MCF 10A (cell line): ENCODE data around the gene ZSCAN12. TPM values are rescaled to one million over a fixed set of nuclear protein-coding genes. Genes with fewer than 3 reads are reported as not detected.

Experiments used
- BruUV-seq: library from RNA; stranded (reverse); fragments of 400-500 nt; replicated peaks from 2 replicates; lab custom pipeline; 2021; lab: Mats Ljungman, UMichigan
- CTCF ChIA-PET: fragments of 300-600 bp; sonication (Branson Sonifier 250); formaldehyde crosslinking; extraction: SDS; loops from one replicate; lab custom pipeline; 2021; ENCODE audit warnings: antibody characterized with exemption, inconsistent platforms; lab: Yijun Ruan, JAX
- POLR2A ChIA-PET: fragments of 300-600, 350-650 bp; sonication (Branson Sonifier 250); formaldehyde crosslinking; extraction: SDS; loops from one replicate; lab custom pipeline; 2020; ENCODE audit warnings: antibody characterized with exemption, inconsistent platforms; lab: Yijun Ruan, JAX
- DNase-seq: peaks from one replicate; pipeline ENCODE4 v3.0.0-alpha.2; 2018; ENCODE audit not compliant: unreplicated experiment
- H3K27ac Mint-ChIP-seq: one replicate; pipeline ENCODE4 v1.8.0; 2022; ENCODE audit warnings: mild to moderate bottlenecking, low read depth, mixed read lengths; ENCODE audit not compliant: unreplicated experiment
- H3K27me3 Mint-ChIP-seq: one replicate; pipeline ENCODE4 v1.8.0; 2022; ENCODE audit warnings: mixed read lengths; ENCODE audit not compliant: insufficient read depth, unreplicated experiment
- H3K36me3 Mint-ChIP-seq: one replicate; pipeline ENCODE4 v1.8.0; 2022; ENCODE audit warnings: mild to moderate bottlenecking, moderate library complexity, mixed read lengths; ENCODE audit not compliant: insufficient read depth, unreplicated experiment
- H3K4me1 Mint-ChIP-seq: one replicate; pipeline ENCODE4 v1.8.0; 2022; ENCODE audit warnings: mixed read lengths; ENCODE audit not compliant: insufficient read depth, unreplicated experiment
- H3K4me3 Mint-ChIP-seq: one replicate; pipeline ENCODE4 v1.8.0; 2022; ENCODE audit warnings: mild to moderate bottlenecking, moderate library complexity, mixed read lengths; ENCODE audit not compliant: unreplicated experiment
- H3K9me3 Mint-ChIP-seq: one replicate; pipeline ENCODE4 v1.8.0; 2022; ENCODE audit warnings: mixed read lengths; ENCODE audit not compliant: unreplicated experiment
- intact Hi-C: fragments of 100-400 bp; cut with micrococcal nuclease; formaldehyde crosslinking; loops from 2 replicates; pipeline ENCODE4 v1.14.1; 2022
- total RNA-seq: library from RNA; stranded (reverse); gene quantifications from 2 replicates; pipeline ENCODE4 v1.2.3, GENCODE V29; 2022
- TF ChIP-seq, protein P1 (sequence below): fragments of 200-600 bp; IDR thresholded peaks from one replicate; pipeline ENCODE4 v1.8.0; 2022; ENCODE audit warnings: antibody characterized with exemption, mild to moderate bottlenecking; ENCODE audit not compliant: unreplicated experiment

The ZSCAN12 gene
- total RNA-seq, 1 experiment from 2014 or later, result 4.4 TPM

DNA sequence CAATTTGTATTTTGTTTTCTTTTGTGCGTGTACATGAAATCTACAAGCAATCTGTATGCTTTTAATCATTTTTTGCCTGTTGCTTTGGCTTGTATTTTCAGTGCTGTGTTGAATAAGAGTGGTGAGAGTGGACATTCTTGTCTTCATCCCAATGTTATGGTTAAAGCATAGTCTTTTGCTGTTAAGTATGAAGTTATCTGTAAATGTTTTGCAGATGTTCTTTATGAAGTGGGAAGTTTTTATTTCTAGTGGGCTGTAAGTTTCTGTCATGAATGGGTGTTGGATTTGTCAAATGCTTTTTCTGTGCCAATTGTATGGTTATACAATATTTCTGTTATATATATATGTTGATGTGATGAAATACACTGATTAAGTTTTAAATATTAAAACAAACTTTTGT lies 25.6 kb downstream of the ZSCAN12 start:
- POLR2A ChIA-PET, result no interaction called here
- no peak for DNase-seq
- TF ChIP-seq, protein P1, sequence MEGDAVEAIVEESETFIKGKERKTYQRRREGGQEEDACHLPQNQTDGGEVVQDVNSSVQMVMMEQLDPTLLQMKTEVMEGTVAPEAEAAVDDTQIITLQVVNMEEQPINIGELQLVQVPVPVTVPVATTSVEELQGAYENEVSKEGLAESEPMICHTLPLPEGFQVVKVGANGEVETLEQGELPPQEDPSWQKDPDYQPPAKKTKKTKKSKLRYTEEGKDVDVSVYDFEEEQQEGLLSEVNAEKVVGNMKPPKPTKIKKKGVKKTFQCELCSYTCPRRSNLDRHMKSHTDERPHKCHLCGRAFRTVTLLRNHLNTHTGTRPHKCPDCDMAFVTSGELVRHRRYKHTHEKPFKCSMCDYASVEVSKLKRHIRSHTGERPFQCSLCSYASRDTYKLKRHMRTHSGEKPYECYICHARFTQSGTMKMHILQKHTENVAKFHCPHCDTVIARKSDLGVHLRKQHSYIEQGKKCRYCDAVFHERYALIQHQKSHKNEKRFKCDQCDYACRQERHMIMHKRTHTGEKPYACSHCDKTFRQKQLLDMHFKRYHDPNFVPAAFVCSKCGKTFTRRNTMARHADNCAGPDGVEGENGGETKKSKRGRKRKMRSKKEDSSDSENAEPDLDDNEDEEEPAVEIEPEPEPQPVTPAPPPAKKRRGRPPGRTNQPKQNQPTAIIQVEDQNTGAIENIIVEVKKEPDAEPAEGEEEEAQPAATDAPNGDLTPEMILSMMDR, result no peak
- intact Hi-C loops, result no loop called here
- Mint-ChIP-seq H3K27ac (no peak overlapping the region), H3K36me3 (peaks cover 9% of the 10 kb centered on the region), H3K9me3 (no peaks in the 10 kb centered on the region), H3K4me3 (no peak overlapping the region), H3K27me3 (no peaks in the 10 kb centered on the region), H3K4me1 (no peaks in the 10 kb centered on the region)
- CTCF ChIA-PET, result no interaction called here
- BruUV-seq, result no TSS peak

DNA sequence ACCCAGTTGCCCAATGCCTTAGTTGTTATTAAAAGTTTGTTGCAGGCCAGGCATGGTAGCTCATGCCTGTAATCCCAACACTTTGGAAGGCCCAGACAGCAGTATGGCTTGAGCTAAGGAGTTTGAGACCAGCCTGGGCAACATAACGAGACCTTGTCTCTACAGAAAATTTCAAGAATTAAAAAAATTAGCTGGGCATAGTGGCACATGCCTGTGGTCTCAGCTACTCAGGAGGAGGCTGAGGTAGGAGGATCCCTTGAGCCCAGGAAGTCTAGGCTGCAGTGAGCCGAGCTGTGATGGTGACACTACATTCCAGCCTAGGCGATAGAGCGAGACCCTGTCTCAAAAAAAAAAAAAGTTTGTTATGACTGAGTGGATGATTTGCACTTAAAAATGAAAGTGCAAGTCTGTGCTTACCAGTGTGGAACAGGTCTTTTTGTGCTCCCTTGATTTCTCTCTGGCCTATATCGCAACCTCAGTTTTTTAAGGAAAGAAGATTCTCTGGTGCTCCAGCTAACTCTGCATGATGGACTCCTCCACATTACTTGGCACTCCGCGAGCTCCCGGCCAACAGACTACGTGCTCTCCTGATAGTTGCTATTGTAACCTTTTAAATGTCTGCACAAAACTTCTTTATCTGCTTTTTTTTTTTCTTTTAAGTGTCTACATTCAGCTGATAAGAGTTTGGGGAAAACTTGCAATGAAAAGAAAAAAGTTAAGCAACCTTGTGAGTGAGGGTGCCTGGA lies 27.7 kb downstream of the ZSCAN12 start:
- TF ChIP-seq, protein P1, result no peak
- DNase-seq, result no peak
- H3K27ac Mint-ChIP-seq, result no peak overlapping the region
- CTCF ChIA-PET, result interaction anchor here (0.6 to 1.0 kb wide), 3 partner anchors 16 to 1924 kb away, joined by 3 read pairs; no protein-coding TSS in a partner anchor
- H3K4me1 Mint-ChIP-seq, result no peaks in the 10 kb centered on the region
- no peak overlapping the region for H3K4me3 Mint-ChIP-seq
- no peaks in the 10 kb centered on the region for H3K27me3 Mint-ChIP-seq
- intact Hi-C loops, result no loop called here
- no peaks in the 10 kb centered on the region for H3K9me3 Mint-ChIP-seq
- POLR2A ChIA-PET, result interaction anchor here (1.3 to 3.0 kb wide), 4 partner anchors 9 to 16 kb away, joined by 4 to 19 read pairs (median 4); no protein-coding TSS in a partner anchor
- no peaks in the 10 kb centered on the region for H3K36me3 Mint-ChIP-seq
- no TSS peak for BruUV-seq

DNA sequence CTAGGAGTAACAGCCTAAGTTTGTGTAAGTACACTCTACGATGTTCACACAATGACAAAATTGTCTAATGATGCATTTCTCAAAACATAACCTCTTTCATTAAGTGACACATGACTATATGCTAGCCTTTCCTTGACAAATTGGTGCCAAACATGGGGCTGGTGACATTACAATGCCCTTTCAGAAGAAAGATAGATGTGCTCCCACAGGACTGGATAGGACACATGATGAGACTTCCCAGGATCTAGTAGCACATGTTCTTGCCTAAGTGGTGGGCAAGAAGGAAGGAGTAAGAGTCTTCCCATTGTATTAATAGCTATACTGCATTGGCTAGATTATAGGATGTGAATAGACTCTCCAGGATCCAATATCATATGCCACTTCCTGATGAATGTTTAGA lies 28.3 kb downstream of the ZSCAN12 start:
- no peaks in the 10 kb centered on the region for H3K27me3 Mint-ChIP-seq
- BruUV-seq, result no TSS peak
- no peaks in the 10 kb centered on the region for H3K36me3 Mint-ChIP-seq
- DNase-seq, result no peak
- no peak overlapping the region for H3K4me3 Mint-ChIP-seq
- no peaks in the 10 kb centered on the region for H3K9me3 Mint-ChIP-seq
- TF ChIP-seq, protein P1, result no peak
- H3K27ac Mint-ChIP-seq, result no peak overlapping the region
- no peaks in the 10 kb centered on the region for H3K4me1 Mint-ChIP-seq
- intact Hi-C loops, result no loop called here
- CTCF ChIA-PET, result interaction anchor here (0.7 to 1.4 kb wide), 3 partner anchors 16 to 361 kb away, joined by 3 to 6 read pairs (median 3); no protein-coding TSS in a partner anchor
- POLR2A ChIA-PET, result interaction anchor here (1.3 to 3.0 kb wide), 4 partner anchors 8 to 15 kb away, joined by 4 to 19 read pairs (median 4); no protein-coding TSS in a partner anchor

DNA sequence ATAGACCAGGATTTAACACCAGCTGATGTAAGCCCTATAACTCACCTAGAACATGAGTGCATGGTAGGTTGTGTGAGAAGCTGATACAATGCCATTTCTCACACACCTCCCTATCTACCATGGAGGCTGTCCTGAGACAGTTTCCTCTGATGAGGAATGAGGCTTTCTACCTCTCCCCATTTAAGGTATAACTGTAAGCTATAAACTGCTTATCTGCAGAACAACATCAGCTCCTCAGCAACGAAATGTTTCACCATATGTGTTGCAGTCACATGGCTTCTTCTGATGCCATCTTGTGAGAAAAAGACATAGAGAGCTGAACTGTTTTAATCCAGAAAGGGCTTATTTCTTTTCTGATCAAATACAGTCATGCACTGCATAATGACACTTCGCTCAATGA lies 29.1 kb downstream of the ZSCAN12 start:
- Mint-ChIP-seq H3K4me3 (no peak overlapping the region), H3K27ac (no peak overlapping the region), H3K9me3 (no peaks in the 10 kb centered on the region), H3K27me3 (no peaks in the 10 kb centered on the region), H3K4me1 (no peaks in the 10 kb centered on the region), H3K36me3 (no peaks in the 10 kb centered on the region)
- POLR2A ChIA-PET, result interaction anchor here (0.9 to 3.0 kb wide), 3 partner anchors 11 to 14 kb away, joined by 3 to 19 read pairs (median 4); no protein-coding TSS in a partner anchor
- DNase-seq, result no peak
- TF ChIP-seq, protein P1, result no peak
- BruUV-seq, result no TSS peak
- intact Hi-C loops, result no loop called here
- CTCF ChIA-PET, result interaction anchor here (1.1 to 1.4 kb wide), 2 partner anchors 15 to 360 kb away, joined by 3 to 6 read pairs; no protein-coding TSS in a partner anchor
